SU-DHL-6 (cell line): ENCODE results near the gene RHOA.

ENCODE experiments used
- EZH2phosphoT487 ChIP-seq: fragments of 200-600 bp; sonication (generic), shearing (Covaris generic); conservative IDR thresholded peaks from 2 replicates; pipeline ENCODE4 v1.6.1; 2018; ENCODE audit warnings: mild to moderate bottlenecking, antibody characterized with exemption, low read length, moderate library complexity, mixed read lengths
- TF ChIP-seq, protein P1 (sequence below): fragments of 200-600 bp; sonication (generic); IDR thresholded peaks from one replicate; pipeline ENCODE4 v1.5.1; 2017; ENCODE audit warnings: antibody characterized with exemption, mild to moderate bottlenecking, low read length, moderate library complexity; ENCODE audit not compliant: insufficient read depth, poor library complexity, severe bottlenecking

DNA sequence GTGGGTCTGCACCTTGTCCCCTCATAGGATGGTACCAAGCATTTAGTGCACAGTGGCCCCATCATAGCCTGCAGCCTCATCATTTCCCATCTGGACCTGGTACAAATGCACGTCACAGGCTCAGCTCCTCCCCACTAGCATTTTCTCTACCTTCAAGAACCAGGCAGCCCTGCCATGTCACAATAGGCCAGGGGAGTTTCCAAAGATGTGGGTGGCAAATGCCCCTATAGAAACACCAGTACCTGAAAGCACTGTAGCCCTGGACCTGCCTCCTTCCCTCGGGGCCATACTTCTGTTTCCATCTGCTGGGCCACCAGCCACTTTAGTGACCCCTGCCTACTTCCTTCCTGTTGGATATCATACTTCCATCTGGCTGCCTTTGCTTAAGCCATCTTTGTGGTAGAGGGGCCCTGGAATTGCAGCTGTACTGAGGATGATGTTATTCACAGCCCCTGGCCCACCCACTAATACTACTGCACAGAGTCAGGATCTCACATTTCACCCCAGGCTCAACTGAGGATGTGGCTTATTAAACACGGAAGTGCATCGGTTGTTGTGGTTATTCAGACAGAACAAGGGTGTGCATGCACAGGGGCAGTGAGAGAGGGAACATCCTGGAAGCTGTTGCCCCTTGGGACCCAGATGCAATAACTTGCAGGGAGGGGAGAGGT lies 4.3 kb upstream of the RHOA start:
- TF ChIP-seq, protein P1, sequence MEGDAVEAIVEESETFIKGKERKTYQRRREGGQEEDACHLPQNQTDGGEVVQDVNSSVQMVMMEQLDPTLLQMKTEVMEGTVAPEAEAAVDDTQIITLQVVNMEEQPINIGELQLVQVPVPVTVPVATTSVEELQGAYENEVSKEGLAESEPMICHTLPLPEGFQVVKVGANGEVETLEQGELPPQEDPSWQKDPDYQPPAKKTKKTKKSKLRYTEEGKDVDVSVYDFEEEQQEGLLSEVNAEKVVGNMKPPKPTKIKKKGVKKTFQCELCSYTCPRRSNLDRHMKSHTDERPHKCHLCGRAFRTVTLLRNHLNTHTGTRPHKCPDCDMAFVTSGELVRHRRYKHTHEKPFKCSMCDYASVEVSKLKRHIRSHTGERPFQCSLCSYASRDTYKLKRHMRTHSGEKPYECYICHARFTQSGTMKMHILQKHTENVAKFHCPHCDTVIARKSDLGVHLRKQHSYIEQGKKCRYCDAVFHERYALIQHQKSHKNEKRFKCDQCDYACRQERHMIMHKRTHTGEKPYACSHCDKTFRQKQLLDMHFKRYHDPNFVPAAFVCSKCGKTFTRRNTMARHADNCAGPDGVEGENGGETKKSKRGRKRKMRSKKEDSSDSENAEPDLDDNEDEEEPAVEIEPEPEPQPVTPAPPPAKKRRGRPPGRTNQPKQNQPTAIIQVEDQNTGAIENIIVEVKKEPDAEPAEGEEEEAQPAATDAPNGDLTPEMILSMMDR = no peak
- TF ChIP-seq EZH2phosphoT487 = no peak
